Glomerular endothelial cell (primary cell): ENCODE data around the gene PRMT2. TPM values are rescaled to one million over a fixed set of nuclear protein-coding genes. Genes with fewer than 3 reads are reported as not detected.
"Not testable (repeated sequence)": the region's sequence is repeated elsewhere in the genome, so short reads cannot be mapped to it uniquely, and the experiment has no call there.

ENCODE experiments used
- DNase-seq: peaks from one replicate; pipeline ENCODE4 v3.0.0-alpha.2; 2011; ENCODE audit warnings: low read depth, low spot score; ENCODE audit errors: extremely low read depth
- total RNA-seq: library from RNA; depleted of rRNA; stranded (reverse); fragments of >200 nt; gene quantifications from 2 replicates; pipeline ENCODE4 v1.2.3, GENCODE V29; 2015

PRMT2 gene
- total RNA-seq, 1 donor from 2014 or later = 112 TPM

DNA sequence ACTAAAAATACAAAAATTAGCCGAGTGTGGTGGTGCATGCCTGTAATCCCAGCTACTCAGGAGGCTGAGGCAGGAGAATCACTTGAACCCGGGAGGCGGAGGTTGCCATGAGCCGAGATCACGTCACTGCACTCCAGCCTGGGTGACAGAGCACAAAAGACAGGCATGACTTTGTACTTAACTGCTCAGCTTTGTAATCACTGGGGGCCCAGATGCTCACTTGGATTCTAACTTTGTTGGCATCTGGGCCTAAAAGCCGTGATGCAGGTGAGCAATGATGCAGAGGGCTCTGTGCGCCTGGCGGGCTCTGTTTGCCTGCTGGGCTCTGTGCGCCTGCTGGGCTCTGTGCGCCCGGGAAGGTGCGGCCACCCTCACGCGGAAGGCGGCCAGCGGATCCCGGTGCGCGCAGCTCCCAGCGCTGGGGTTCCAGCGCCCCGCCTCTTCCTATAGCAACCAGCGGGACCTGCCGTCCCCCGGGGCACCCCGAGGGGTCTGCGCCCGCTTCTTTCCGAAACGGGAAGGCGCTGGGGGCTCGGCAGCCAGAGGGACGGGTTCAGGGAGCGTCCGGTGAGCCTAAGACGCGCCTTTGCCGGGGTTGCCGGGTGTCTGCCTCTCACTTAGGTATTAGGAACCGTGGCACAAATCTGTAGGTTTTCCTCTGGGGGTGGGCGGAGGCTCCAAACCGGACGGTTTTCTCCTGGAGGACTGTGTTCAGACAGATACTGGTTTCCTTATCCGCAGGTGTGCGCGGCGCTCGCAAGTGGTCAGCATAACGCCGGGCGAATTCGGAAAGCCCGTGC is 31.7 kb downstream of the PRMT2 start:
- DNase-seq = no peak

GRCh38 chr21:46667741-46668380 is 32.4 kb downstream of the PRMT2 start:
- no peak for DNase-seq

DNA sequence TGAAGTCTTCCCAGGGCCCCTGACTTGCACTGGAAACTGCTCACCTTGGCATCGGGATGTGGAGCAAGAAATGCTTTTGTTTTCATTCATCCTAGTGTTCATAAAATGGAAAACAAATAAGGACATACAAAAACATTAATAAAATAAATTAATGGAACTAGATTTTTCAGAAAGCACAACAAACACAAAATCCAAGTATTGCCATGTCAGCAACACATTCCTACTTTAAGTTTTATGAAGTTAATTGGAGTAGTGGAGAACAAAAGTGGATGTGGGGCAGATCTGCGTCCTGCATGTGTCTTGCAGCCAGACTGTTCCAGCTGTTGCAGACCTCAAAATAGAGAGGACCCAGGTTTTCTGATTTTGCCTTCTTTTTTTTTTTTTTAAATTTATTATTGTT is 32.9 kb downstream of the PRMT2 start:
- no peak for DNase-seq

GRCh38 chr21:46668904-46669303 is 33.4 kb downstream of the PRMT2 start:
- DNase-seq = not testable (repeated sequence)

GRCh38 chr21:46674430-46675007 is 39.0 kb downstream of the PRMT2 start:
- no peak for DNase-seq

- no peak for DNase-seq
Observed at GRCh38 chr21:46675595-46676280, 40.3 kb downstream of the PRMT2 start.

- DNase-seq = not testable (repeated sequence)
Observed at GRCh38 chr21:46676542-46676941, 41.1 kb downstream of the PRMT2 start.

GRCh38 chr21:46681593-46681992 is 46.1 kb downstream of the PRMT2 start:
- DNase-seq = not testable (repeated sequence)

DNA sequence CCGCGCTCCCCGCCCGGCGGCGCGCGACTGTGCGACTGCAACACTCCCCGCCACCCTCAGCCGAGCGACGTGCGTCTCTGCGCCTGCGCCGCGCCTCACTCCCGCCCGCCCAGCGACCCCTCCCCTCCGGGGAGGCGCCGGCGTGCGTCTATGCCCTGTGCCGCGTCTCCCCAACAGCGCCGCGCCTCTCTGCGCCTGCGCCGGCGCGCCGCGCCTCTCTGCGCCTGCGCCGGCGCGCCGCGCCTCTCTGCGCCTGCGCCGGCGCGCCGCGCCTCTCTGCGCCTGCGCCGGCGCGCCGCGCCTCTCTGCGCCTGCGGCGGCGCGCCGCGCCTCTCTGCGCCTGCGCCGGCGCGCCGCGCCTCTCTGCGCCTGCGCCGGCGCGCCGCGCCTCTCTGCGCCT is 63.2 kb downstream of the PRMT2 start:
- DNase-seq = not testable (repeated sequence)

DNA sequence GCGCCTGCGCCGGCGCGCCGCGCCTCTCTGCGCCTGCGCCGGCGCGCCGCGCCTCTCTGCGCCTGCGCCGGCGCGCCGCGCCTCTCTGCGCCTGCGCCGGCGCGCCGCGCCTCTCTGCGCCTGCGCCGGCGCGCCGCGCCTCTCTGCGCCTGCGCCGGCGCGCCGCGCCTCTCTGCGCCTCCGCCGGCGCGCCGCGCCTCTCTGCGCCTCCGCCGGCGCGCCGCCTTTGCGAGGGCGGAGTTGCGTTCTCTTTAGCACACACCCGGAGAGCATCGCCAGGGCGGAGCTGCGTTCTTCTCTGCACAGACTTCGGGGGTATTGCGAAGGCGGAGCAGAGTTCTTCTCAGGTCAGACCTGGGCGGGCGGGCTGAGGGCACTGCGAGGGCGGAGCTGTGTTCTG is 63.6 kb downstream of the PRMT2 start:
- DNase-seq = not testable (repeated sequence)

Other genes with a start within 250 kb of the PRMT2 start
- gene DIP2A, start 176.8 kb upstream of the PRMT2 start, total RNA-seq = 38.1 and 62.0 TPM in 2 replicates
- not detected in 2 replicates for gene S100B, start 30.6 kb upstream of the PRMT2 start, total RNA-seq